Measurements from ENCODE around the gene UBE2O.

Gene UBE2O

GRCh38 chr17:76388966-76389888 lies 63.7 kb downstream of the UBE2O start:
- H3K27me3 ChIP-seq (ENCODE audit: insufficient read depth, poor library complexity, severe bottlenecking) = peaks cover 7% of the 10 kb centered on the region
- DNase-seq (ENCODE audit: low read depth in 1 of 2, low spot score in 1 of 2) = no peak
- H3K4me3 ChIP-seq (replicated peaks; ENCODE audit: insufficient read depth, low read length) = no peak overlapping the region
- TF ChIP-seq GABPA (IDR thresholded peaks at IDR 0.05; ENCODE audit: low read depth) (no peak), CTCF (IDR thresholded peaks at IDR 0.05; ENCODE audit: insufficient read depth, low read length) (no peak), SPI1 (IDR thresholded peaks at IDR 0.05; ENCODE audit: borderline replicate concordance, low read depth) (no peak), REST (IDR thresholded peaks at IDR 0.05; ENCODE audit: insufficient replicate concordance, low read depth) (no peak), POLR2AphosphoS5 (IDR thresholded peaks at IDR 0.05; ENCODE audit: low read depth) (no peak)
- no peak overlapping the region for H3K27ac ChIP-seq (replicated peaks)

- H3K27ac ChIP-seq (replicated peaks) = no peak overlapping the region
- no peak overlapping the region for H3K4me3 ChIP-seq (replicated peaks; ENCODE audit: insufficient read depth, low read length)
- no peak for TF ChIP-seq CTCF (IDR thresholded peaks at IDR 0.05; ENCODE audit: insufficient read depth, low read length)
- TF ChIP-seq POLR2AphosphoS5 (IDR thresholded peaks at IDR 0.05; ENCODE audit: low read depth) = no peak
- no peak for TF ChIP-seq GABPA (IDR thresholded peaks at IDR 0.05; ENCODE audit: low read depth)
- no peak for TF ChIP-seq SPI1 (IDR thresholded peaks at IDR 0.05; ENCODE audit: borderline replicate concordance, low read depth)
- no peak for TF ChIP-seq REST (IDR thresholded peaks at IDR 0.05; ENCODE audit: insufficient replicate concordance, low read depth)
- H3K27me3 ChIP-seq (ENCODE audit: insufficient read depth, poor library complexity, severe bottlenecking) = peaks cover 7% of the 10 kb centered on the region
- no peak for DNase-seq (ENCODE audit: low read depth in 1 of 2, low spot score in 1 of 2)
Measured at GRCh38 chr17:76386966-76387765, 65.8 kb downstream of the UBE2O start.

GRCh38 chr17:76385892-76386786 lies 66.8 kb downstream of the UBE2O start:
- Histone ChIP-seq H3K27me3 (ENCODE audit: insufficient read depth, poor library complexity, severe bottlenecking) (peaks cover 7% of the 10 kb centered on the region), H3K27ac (replicated peaks) (no peak overlapping the region), H3K4me3 (replicated peaks; ENCODE audit: insufficient read depth, low read length) (peak overlapping the region; percentile 58; the same call in 1 of the 2 replicates)
- TF ChIP-seq CTCF (IDR thresholded peaks at IDR 0.05; ENCODE audit: insufficient read depth, low read length) = peak; percentile 79
- no peak for TF ChIP-seq POLR2AphosphoS5 (IDR thresholded peaks at IDR 0.05; ENCODE audit: low read depth)
- peak in 1 of 2 experiments; percentile 86 for DNase-seq (ENCODE audit: low read depth in 1 of 2, low spot score in 1 of 2)

All from HL-60 (cell line).